H1 (cell line): ENCODE results near the gene FAM234A. TPM values are rescaled to one million over a fixed set of nuclear protein-coding genes. Genes with fewer than 3 reads are reported as not detected.

ENCODE experiments used
- CTCF ChIA-PET: fragments of 300-600 bp; sonication (Branson Sonifier 250); formaldehyde crosslinking; loops from one replicate; lab custom pipeline; 2021; ENCODE audit not compliant: partially characterized antibody; lab: Charles Lee
- POLR2A ChIA-PET: fragments of 300-600 bp; sonication (Branson Sonifier 250); formaldehyde crosslinking; loops from one replicate; lab custom pipeline; 2021; ENCODE audit warnings: inconsistent platforms; ENCODE audit not compliant: partially characterized antibody; lab: Charles Lee
- DNase-seq, 2 experiments: peaks; one replicate each; pipeline versions ENCODE4 v3.0.0 to v3.0.0-alpha.2; 2010 to 2022; ENCODE audit warnings: low spot score in 2 of 2, low read depth in 1 of 2, mixed read lengths in 1 of 2
- FAIRE-seq: peaks from 2 replicates; lab custom pipeline; 2011; peaks lifted over from hg19 to GRCh38; lab: Jason Lieb, UNC
- H2AFZ ChIP-seq: 2 replicates; pipeline ENCODE4 v1.8.1; 2012; ENCODE audit warnings: low read length, inconsistent platforms
- H2AK5ac ChIP-seq: 2 replicates; pipeline ENCODE4 v1.6.1; 2013; ENCODE audit warnings: low read depth, low read length
- H2BK120ac ChIP-seq: replicated peaks from 2 replicates; pipeline ENCODE3; 2013; ENCODE audit warnings: low read depth, low read length, inconsistent platforms
- H2BK12ac ChIP-seq: 2 replicates; pipeline ENCODE4 v1.6.1; 2013; ENCODE audit warnings: low read depth, low read length
- H2BK15ac ChIP-seq: 2 replicates; pipeline ENCODE4 v1.6.1; 2013; ENCODE audit warnings: low read length
- H2BK20ac ChIP-seq: 2 replicates; pipeline ENCODE4 v1.6.1; 2013; ENCODE audit warnings: low read length
- H2BK5ac ChIP-seq: 2 replicates; pipeline ENCODE4 v1.6.1; 2013; ENCODE audit warnings: low read depth, low read length
- H3K14ac ChIP-seq: 2 replicates; pipeline ENCODE4 v1.6.1; 2013; ENCODE audit warnings: inconsistent platforms; ENCODE audit not compliant: insufficient read length
- H3K18ac ChIP-seq: 2 replicates; pipeline ENCODE4 v1.6.1; 2013; ENCODE audit warnings: low read length; ENCODE audit errors: extremely low read depth
- H3K23ac ChIP-seq: 2 replicates; pipeline ENCODE4 v1.6.1; 2013; ENCODE audit warnings: inconsistent platforms; ENCODE audit not compliant: insufficient read length
- H3K23me2 ChIP-seq: 2 replicates; pipeline ENCODE4 v1.6.1; 2013; ENCODE audit warnings: low read depth, low read length
- H3K27ac ChIP-seq: 2 replicates; pipeline ENCODE4 v1.6.1; 2011; ENCODE audit warnings: low read depth, low read length, inconsistent platforms
- H3K27me3 ChIP-seq, 4 experiments: replicated peaks in 1 of 4; 1 replicate in 1 of 4; 2 replicates in 3 of 4; pipeline versions ENCODE4 v1.6.1 to v1.8.1; 2011 to 2013; ENCODE audit warnings: low read length in 3 of 4, mild to moderate bottlenecking in 3 of 4, inconsistent platforms in 2 of 4, mixed read lengths in 2 of 4, moderate library complexity in 1 of 4; ENCODE audit not compliant: control insufficient read depth in 3 of 4, insufficient read depth in 3 of 4; ENCODE audit errors: extremely low read depth in 1 of 4
- H3K36me3 ChIP-seq, 4 experiments: 2 replicates each; pipeline versions ENCODE4 v1.6.1 to v1.8.1; 2011 to 2013; ENCODE audit warnings: mild to moderate bottlenecking in 4 of 4, low read length in 3 of 4, moderate library complexity in 2 of 4, control low read depth in 1 of 4, inconsistent platforms in 1 of 4; ENCODE audit not compliant: insufficient read depth in 4 of 4, control insufficient read depth in 2 of 4
- H3K4ac ChIP-seq: replicated peaks from 2 replicates; pipeline ENCODE3; 2013; ENCODE audit warnings: low read length, low read depth, mixed read lengths, inconsistent platforms; ENCODE audit not compliant: insufficient read length
- H3K4me1 ChIP-seq, 4 experiments: replicated peaks in 1 of 4; 1 replicate in 1 of 4; 2 replicates in 3 of 4; pipeline versions ENCODE4 v1.6.1 to v1.8.1; 2011 to 2013; ENCODE audit warnings: low read length in 3 of 4, inconsistent platforms in 2 of 4, mixed read lengths in 1 of 4; ENCODE audit not compliant: insufficient read depth in 4 of 4, control insufficient read depth in 3 of 4
- H3K4me2 ChIP-seq, 2 experiments: 2 replicates each; pipeline versions ENCODE4 v1.6.1 to v1.8.1; 2011 to 2013; ENCODE audit warnings: low read depth in 2 of 2, low read length in 2 of 2, control low read depth in 1 of 2, inconsistent platforms in 1 of 2, mild to moderate bottlenecking in 1 of 2; ENCODE audit not compliant: insufficient read depth in 1 of 2
- H3K4me3 ChIP-seq, 4 experiments: fragments of 200-600, 300-600 bp in 1 of 4; sonication (generic), shearing (Covaris generic), sonication (Bioruptor Twin) in 1 of 4; 2 replicates each; pipeline versions ENCODE4 v1.5.1 to v1.8.1; 2011 to 2016; ENCODE audit warnings: low read length in 4 of 4, low read depth in 3 of 4, control low read depth in 2 of 4, inconsistent platforms in 2 of 4, mild to moderate bottlenecking in 2 of 4, mixed read lengths in 1 of 4, moderate library complexity in 1 of 4; ENCODE audit not compliant: insufficient read depth in 2 of 4; ENCODE audit errors: extremely low read depth in 1 of 4
- H3K56ac ChIP-seq: replicated peaks from 2 replicates; pipeline ENCODE3; 2013; ENCODE audit warnings: low read depth, mild to moderate bottlenecking, mixed read lengths, low read length, inconsistent platforms; ENCODE audit not compliant: insufficient read length
- H3K79me1 ChIP-seq: 2 replicates; pipeline ENCODE4 v1.6.1; 2013; ENCODE audit warnings: low read depth, low read length, control low read depth
- H3K79me2 ChIP-seq, 2 experiments: 2 replicates each; pipeline versions ENCODE4 v1.6.1 to v1.8.1; 2012 to 2013; ENCODE audit warnings: low read length in 2 of 2, mild to moderate bottlenecking in 2 of 2, inconsistent platforms in 1 of 2; ENCODE audit not compliant: insufficient read depth in 2 of 2, control insufficient read depth in 1 of 2
- H3K9ac ChIP-seq, 4 experiments: replicated peaks in 1 of 4; 1 replicate in 1 of 4; 2 replicates in 3 of 4; pipeline versions ENCODE4 v1.6.1 to v1.8.1; 2011 to 2013; ENCODE audit warnings: low read depth in 3 of 4, low read length in 3 of 4, control low read depth in 2 of 4, mild to moderate bottlenecking in 2 of 4, moderate library complexity in 2 of 4, inconsistent platforms in 1 of 4; ENCODE audit errors: extremely low read depth in 1 of 4
- H3K9me3 ChIP-seq, 2 experiments: 2 replicates each; pipeline versions ENCODE4 v1.6.1 to v1.8.1; 2012 to 2013; ENCODE audit warnings: mild to moderate bottlenecking in 2 of 2, moderate library complexity in 2 of 2, control low read depth in 1 of 2, inconsistent platforms in 1 of 2, low read depth in 1 of 2, low read length in 1 of 2, mixed read lengths in 1 of 2; ENCODE audit not compliant: insufficient read depth in 2 of 2
- H4K20me1 ChIP-seq, 2 experiments: replicated peaks in 1 of 2; 2 replicates each; pipeline versions ENCODE3 to v1.8.1; 2011 to 2013; ENCODE audit warnings: inconsistent platforms in 2 of 2, low read length in 2 of 2, mild to moderate bottlenecking in 1 of 2; ENCODE audit not compliant: insufficient read depth in 2 of 2, control insufficient read depth in 1 of 2
- H4K5ac ChIP-seq: 2 replicates; pipeline ENCODE4 v1.6.1; 2013; ENCODE audit warnings: low read length, low read depth, mixed read lengths, inconsistent platforms; ENCODE audit not compliant: insufficient read length
- H4K8ac ChIP-seq: 2 replicates; pipeline ENCODE4 v1.8.0; 2013; ENCODE audit warnings: mild to moderate bottlenecking, moderate library complexity, low read length, inconsistent platforms; ENCODE audit not compliant: insufficient read depth; ENCODE audit errors: extremely low read depth
- H4K91ac ChIP-seq: replicated peaks from 2 replicates; pipeline ENCODE3; 2013; ENCODE audit warnings: low read length, mixed read lengths, inconsistent platforms; ENCODE audit not compliant: insufficient read length
- GABPA ChIP-seq: IDR thresholded peaks from 2 replicates; pipeline ENCODE4 v1.6.1; 2011; ENCODE audit warnings: mild to moderate bottlenecking, low read length, moderate library complexity, borderline replicate concordance; ENCODE audit not compliant: insufficient read depth
- NANOG ChIP-seq: IDR thresholded peaks from 2 replicates; pipeline ENCODE4 v1.6.1; 2011; ENCODE audit warnings: low read length, low read depth, mild to moderate bottlenecking, inconsistent platforms; ENCODE audit not compliant: insufficient read depth, poor library complexity, severe bottlenecking
- WGBS, 2 experiments: shearing (Covaris generic) in 1 of 2; methylation state at CpG; one replicate each; pipeline versions ENCODE4 v1.1.6 to v1.1.7; 2013 to 2015; ENCODE audit warnings: low lambda C conversion rate in 2 of 2, mixed read lengths in 2 of 2, inconsistent platforms in 1 of 2, low coverage in 1 of 2, missing lambda C conversion rate in 1 of 2; ENCODE audit not compliant: insufficient replicate concordance in 2 of 2, insufficient coverage in 1 of 2, insufficient read length in 1 of 2; ENCODE audit errors: extremely low coverage in 1 of 2, missing lambda C conversion rate in 1 of 2; 5-methylcytosine and 5-hydroxymethylcytosine counted together
- polyA plus RNA-seq, 7 experiments: library from polyadenylated mRNA; depleted of rRNA in 3 of 7; stranded (reverse) in 5 of 7; unstranded in 2 of 7; fragments of >200 nt in 5 of 7; fragments of 200-250 nt in 2 of 7; gene quantifications; 1 replicate in 5 of 7; 2 replicates in 1 of 7; 4 replicates in 1 of 7; pipeline versions ENCODE4 v1.2.1 to v1.2.3, GENCODE V29; 2011 to 2013; ENCODE audit warnings: missing spikeins in 2 of 7, mixed read lengths in 2 of 7
- total RNA-seq: library from RNA; stranded (reverse); fragmentation: NEBNext Ultra II Directional; extraction: Animal tissue kit (Norgen Biotek cat#: 25700); gene quantifications from 2 replicates; pipeline ENCODE4 v1.2.1, GENCODE V29; 2021

The FAM234A gene
- total and polyA plus RNA-seq, 2 of the 8 experiments (the other 6 are each of a cell fraction or from before 2014, with no cell fraction given) = 80.6 to 104 TPM

- no peaks in the 10 kb centered on the region for H3K79me2 ChIP-seq
- H2BK12ac ChIP-seq = no peak overlapping the region
- TF ChIP-seq NANOG (no peak), GABPA (0 out of 2 replicates have a peak, but pooled peaks have one; percentile 30)
- TF ChIP-seq, all 59 proteins: peak for 1
- Histone ChIP-seq H3K4me1 (peaks cover 0 to 7% (median 5%) of the 10 kb centered on the region in 4 experiments; a peak in 5 of 7 replicates), H4K20me1 (peaks cover 0 to 3% of the 10 kb centered on the region in 2 experiments), H4K5ac (no peak overlapping the region), H3K9ac (no peak overlapping the region), H3K36me3 (no peaks in the 10 kb centered on the region), H2BK20ac (no peak overlapping the region), H3K4ac (no peak overlapping the region), H3K56ac (no peak overlapping the region), H3K23ac (no peak overlapping the region), H2AFZ (no peak overlapping the region), H4K91ac (no peak overlapping the region), H3K14ac (no peak overlapping the region), H2AK5ac (no peak overlapping the region), H3K79me1 (no peaks in the 10 kb centered on the region), H2BK15ac (no peak overlapping the region), H3K27me3 (peaks cover 17 to 49% (median 43%) of the 10 kb centered on the region in 4 experiments), H2BK5ac (no peak overlapping the region), H3K23me2 (peaks cover 11% of the 10 kb centered on the region; the same call in 1 of the 2 replicates), H3K27ac (no peak overlapping the region), H3K18ac (no peak overlapping the region), H2BK120ac (no peak overlapping the region), H3K4me2 (no peak overlapping the region), H3K9me3 (no peaks in the 10 kb centered on the region), H3K4me3 (no peak overlapping the region), H4K8ac (peak overlapping the region; percentile 85)
- WGBS, 2 experiments = 91% methylated on average over 18 of the region's 20 CpGs; no CpG with 5 or more reads in 1 of the 2 experiments
- POLR2A ChIA-PET = interaction anchor here (0.6 to 2.7 kb wide), 4 partner anchors 10 to 67 kb away, joined by 3 to 6 read pairs (median 4); no protein-coding TSS in a partner anchor
- FAIRE-seq = no peak
- no peak for DNase-seq
- CTCF ChIA-PET = interaction anchor here (1.2 kb wide), 1 partner anchor 304 kb away, joined by 3 read pairs; no protein-coding TSS in a partner anchor
These were observed 41.9 kb downstream of the FAM234A start for GRCh38 chr16:276426-277077.
